HEK293 (cell line): Measurements from ENCODE around the gene HOXA11.

Experiments used
- ATF2 ChIP-seq: fragments of 450-650 bp; formaldehyde crosslinking; IDR thresholded peaks from 2 replicates; pipeline ENCODE4 v1.5.1; 2016; ENCODE audit warnings: missing biosample characterization, missing genetic modification characterization, low read depth
- BCL6B ChIP-seq: fragments of 450-650 bp; formaldehyde crosslinking; IDR thresholded peaks from 2 replicates; pipeline ENCODE4 v1.5.1; 2017; ENCODE audit warnings: missing biosample characterization, missing genetic modification characterization
- GFI1B ChIP-seq: fragments of 450-650 bp; formaldehyde crosslinking; IDR thresholded peaks from 2 replicates; pipeline ENCODE4 v1.5.1; 2016; ENCODE audit warnings: missing biosample characterization, missing genetic modification characterization
- GLI4 ChIP-seq: fragments of 450-650 bp; formaldehyde crosslinking; IDR thresholded peaks from 2 replicates; pipeline ENCODE4 v1.5.1; 2016; ENCODE audit warnings: missing biosample characterization, missing genetic modification characterization
- KLF1 ChIP-seq: fragments of 450-650 bp; formaldehyde crosslinking; IDR thresholded peaks from 2 replicates; pipeline ENCODE4 v1.5.1; 2016; ENCODE audit warnings: missing biosample characterization, missing genetic modification characterization
- PRDM1 ChIP-seq: fragments of 450-650 bp; formaldehyde crosslinking; IDR thresholded peaks from 2 replicates; pipeline ENCODE4; 2016; ENCODE audit warnings: missing biosample characterization, missing genetic modification characterization
- REST ChIP-seq: fragments of 450-650 bp; formaldehyde crosslinking; IDR thresholded peaks from 2 replicates; pipeline ENCODE4 v1.5.1; 2016; ENCODE audit warnings: missing biosample characterization, missing genetic modification characterization
- SP3 ChIP-seq: fragments of 450-650 bp; formaldehyde crosslinking; IDR thresholded peaks from 2 replicates; pipeline ENCODE4 v1.5.1; 2016; ENCODE audit warnings: missing biosample characterization, missing genetic modification characterization
- ZBTB8A ChIP-seq: fragments of 450-650 bp; formaldehyde crosslinking; IDR thresholded peaks from 2 replicates; pipeline ENCODE4 v1.5.1; 2016; ENCODE audit warnings: missing biosample characterization, missing genetic modification characterization
- ZFP41 ChIP-seq: fragments of 450-650 bp; formaldehyde crosslinking; IDR thresholded peaks from 2 replicates; pipeline ENCODE4 v1.5.1; 2016; ENCODE audit warnings: missing biosample characterization, missing genetic modification characterization, borderline replicate concordance
- ZNF10 ChIP-seq: fragments of 450-650 bp; formaldehyde crosslinking; IDR thresholded peaks from 2 replicates; pipeline ENCODE4 v1.5.1; 2017; ENCODE audit warnings: missing biosample characterization, missing genetic modification characterization
- ZNF174 ChIP-seq: fragments of 450-650 bp; formaldehyde crosslinking; IDR thresholded peaks from 2 replicates; pipeline ENCODE4 v1.5.0; 2017; ENCODE audit warnings: missing biosample characterization, mild to moderate bottlenecking, missing genetic modification characterization
- ZNF18 ChIP-seq: fragments of 450-650 bp; formaldehyde crosslinking; IDR thresholded peaks from 2 replicates; pipeline ENCODE4 v1.5.1; 2016; ENCODE audit warnings: missing biosample characterization, missing genetic modification characterization
- ZNF214 ChIP-seq: fragments of 450-650 bp; formaldehyde crosslinking; IDR thresholded peaks from 2 replicates; pipeline ENCODE4 v1.5.1; 2017; ENCODE audit warnings: missing biosample characterization, mild to moderate bottlenecking, missing genetic modification characterization, borderline replicate concordance
- ZNF223 ChIP-seq: fragments of 450-650 bp; formaldehyde crosslinking; IDR thresholded peaks from 2 replicates; pipeline ENCODE4 v1.5.1; 2016; ENCODE audit warnings: missing biosample characterization, missing genetic modification characterization
- ZNF266 ChIP-seq: fragments of 450-650 bp; formaldehyde crosslinking; IDR thresholded peaks from 2 replicates; pipeline ENCODE4 v1.5.1; 2016; ENCODE audit warnings: missing biosample characterization, missing genetic modification characterization, low read depth
- ZNF324 ChIP-seq: fragments of 450-650 bp; formaldehyde crosslinking; IDR thresholded peaks from 2 replicates; pipeline ENCODE4 v1.5.1; 2016; ENCODE audit warnings: missing biosample characterization, missing genetic modification characterization
- ZNF398 ChIP-seq: fragments of 450-650 bp; formaldehyde crosslinking; IDR thresholded peaks from 2 replicates; pipeline ENCODE4 v1.5.1; 2017; ENCODE audit warnings: missing biosample characterization, missing genetic modification characterization
- ZNF404 ChIP-seq: fragments of 450-650 bp; formaldehyde crosslinking; IDR thresholded peaks from 2 replicates; pipeline ENCODE4 v1.5.1; 2017; ENCODE audit warnings: missing biosample characterization, missing genetic modification characterization
- ZNF521 ChIP-seq: fragments of 450-650 bp; formaldehyde crosslinking; IDR thresholded peaks from 2 replicates; pipeline ENCODE4 v1.5.1; 2017; ENCODE audit warnings: missing biosample characterization, mild to moderate bottlenecking, missing genetic modification characterization
- ZNF529 ChIP-seq: fragments of 450-650 bp; formaldehyde crosslinking; IDR thresholded peaks from 2 replicates; pipeline ENCODE4 v1.5.1; 2017; ENCODE audit warnings: missing genetic modification characterization, missing biosample characterization; ENCODE audit not compliant: insufficient replicate concordance
- ZNF629 ChIP-seq: fragments of 450-650 bp; formaldehyde crosslinking; IDR thresholded peaks from 2 replicates; pipeline ENCODE4 v1.5.1; 2017; ENCODE audit warnings: missing biosample characterization, missing genetic modification characterization
- ZNF639 ChIP-seq: fragments of 450-650 bp; formaldehyde crosslinking; IDR thresholded peaks from 2 replicates; pipeline ENCODE4 v1.5.1; 2016; ENCODE audit warnings: missing biosample characterization, missing genetic modification characterization
- ZNF660 ChIP-seq: fragments of 450-650 bp; IDR thresholded peaks from 2 replicates; pipeline ENCODE4 v1.5.1; 2018; ENCODE audit warnings: missing biosample characterization, mild to moderate bottlenecking, missing genetic modification characterization
- ZNF677 ChIP-seq: fragments of 450-650 bp; IDR thresholded peaks from 2 replicates; pipeline ENCODE4 v1.5.0; 2018; ENCODE audit warnings: missing biosample characterization, mild to moderate bottlenecking, missing genetic modification characterization, moderate library complexity
- ZSCAN18 ChIP-seq: fragments of 450-650 bp; formaldehyde crosslinking; IDR thresholded peaks from 2 replicates; pipeline ENCODE4 v1.5.1; 2016; ENCODE audit warnings: missing biosample characterization, missing genetic modification characterization

HOXA11 gene

GRCh38 chr7:27151931-27152815 is 32.9 kb downstream of the HOXA11 start, which contains the start of gene HOXA3 (continued):
- TF ChIP-seq ZNF398 (tag by site-specific recombination) (peak; percentile 97), ZNF629 (tag by site-specific recombination) (no peak), BCL6B (tag by site-specific recombination) (no peak), ZNF677 (tag by site-specific recombination) (no peak), ZNF266 (tag by site-specific recombination) (0 out of 2 replicates have a peak, but pooled peaks have one; percentile 24), ATF2 (tag by site-specific recombination) (no peak), ZNF404 (tag by site-specific recombination) (no peak), ZSCAN18 (tag by site-specific recombination) (no peak), ZBTB8A (tag by site-specific recombination) (peak; percentile 85), PRDM1 (tag by site-specific recombination) (peak; percentile 91), REST (tag by site-specific recombination) (no peak), ZNF660 (no peak), ZNF324 (tag by site-specific recombination) (no peak; the same call in 1 of the 2 replicates), GFI1B (tag by site-specific recombination) (no peak), ZNF214 (tag by site-specific recombination) (no peak), ZNF521 (tag by site-specific recombination) (no peak), ZNF10 (tag by site-specific recombination) (no peak), KLF1 (tag by site-specific recombination) (peak; percentile 33), ZNF18 (peak; percentile 99), GLI4 (peak; percentile 87), ZNF174 (tag by site-specific recombination) (no peak), ZNF223 (tag by site-specific recombination) (peak; percentile 45; the same call in 1 of the 2 replicates), ZFP41 (no peak), SP3 (tag by site-specific recombination) (peak; percentile 38; the same call in 1 of the 2 replicates), ZNF529 (tag by site-specific recombination) (no peak), ZNF639 (tag by site-specific recombination) (no peak)
